H9 (cell line): ENCODE results near the gene LPAR2. TPM values are rescaled to one million over a fixed set of nuclear protein-coding genes. Genes with fewer than 3 reads are reported as not detected.

Experiments
- DNase-seq: peaks from one replicate; pipeline ENCODE4 v3.0.0-alpha.2; 2017
- H2AFZ ChIP-seq: one replicate; pipeline ENCODE4 v1.6.1; 2013; ENCODE audit warnings: mild to moderate bottlenecking, low read length, control low read depth, moderate library complexity
- H2AK5ac ChIP-seq: 2 replicates; pipeline ENCODE4 v1.6.1; 2013; ENCODE audit warnings: low read length, control low read depth, mixed read lengths; ENCODE audit not compliant: insufficient read length
- H2BK120ac ChIP-seq: one replicate; pipeline ENCODE4 v1.6.1; 2013; ENCODE audit warnings: low read depth, mild to moderate bottlenecking, low read length, control low read depth, inconsistent platforms; ENCODE audit not compliant: poor library complexity, severe bottlenecking
- H2BK12ac ChIP-seq: 2 replicates; pipeline ENCODE4 v1.6.1; 2013; ENCODE audit warnings: low read length, control low read depth, mixed read lengths, low read depth; ENCODE audit not compliant: insufficient read length
- H2BK15ac ChIP-seq: 2 replicates; pipeline ENCODE4 v1.6.1; 2013; ENCODE audit warnings: low read depth, low read length, control low read depth
- H2BK20ac ChIP-seq: one replicate; pipeline ENCODE4 v1.6.1; 2013; ENCODE audit warnings: low read depth, mild to moderate bottlenecking, low read length, control low read depth, inconsistent platforms; ENCODE audit not compliant: poor library complexity, severe bottlenecking
- H2BK5ac ChIP-seq: 2 replicates; pipeline ENCODE4 v1.6.1; 2013; ENCODE audit warnings: low read length, control low read depth, mixed read lengths; ENCODE audit not compliant: insufficient read length
- H3K14ac ChIP-seq: 2 replicates; pipeline ENCODE4 v1.6.1; 2013; ENCODE audit warnings: low read length, control low read depth; ENCODE audit not compliant: insufficient read depth
- H3K18ac ChIP-seq: 2 replicates; pipeline ENCODE4 v1.6.1; 2013; ENCODE audit warnings: low read depth, mild to moderate bottlenecking, mixed read lengths, low read length, control low read depth; ENCODE audit not compliant: insufficient read length
- H3K23ac ChIP-seq: 2 replicates; pipeline ENCODE4 v1.6.1; 2013; ENCODE audit warnings: low read length, control low read depth, mixed read lengths, low read depth; ENCODE audit not compliant: insufficient read length
- H3K23me2 ChIP-seq: 2 replicates; pipeline ENCODE4 v1.6.1; 2013; ENCODE audit warnings: low read depth, mild to moderate bottlenecking, mixed read lengths, low read length, control low read depth; ENCODE audit not compliant: insufficient read length, poor library complexity, severe bottlenecking
- H3K27ac ChIP-seq: 2 replicates; pipeline ENCODE4 v1.5.1; 2013; ENCODE audit warnings: low read length, control low read depth, mixed read lengths, low read depth; ENCODE audit not compliant: insufficient read length
- H3K27me3 ChIP-seq: 2 replicates; pipeline ENCODE4 v1.6.1; 2013; ENCODE audit warnings: low read length, control low read depth, inconsistent platforms; ENCODE audit not compliant: insufficient read depth
- H3K4ac ChIP-seq: 2 replicates; pipeline ENCODE4 v1.6.1; 2013; ENCODE audit warnings: low read depth, mild to moderate bottlenecking, control low read depth, inconsistent platforms, low read length, moderate library complexity
- H3K4me1 ChIP-seq: 2 replicates; pipeline ENCODE4 v1.6.1; 2013; ENCODE audit warnings: low read length, control low read depth, inconsistent platforms; ENCODE audit not compliant: insufficient read depth
- H3K4me2 ChIP-seq: 2 replicates; pipeline ENCODE4 v1.6.1; 2013; ENCODE audit warnings: low read length, control low read depth, mixed read lengths; ENCODE audit not compliant: insufficient read length, insufficient read depth
- H3K56ac ChIP-seq: 2 replicates; pipeline ENCODE4 v1.6.1; 2013; ENCODE audit warnings: low read depth, mild to moderate bottlenecking, mixed read lengths, low read length, control low read depth; ENCODE audit not compliant: insufficient read length
- H3K79me1 ChIP-seq: 2 replicates; pipeline ENCODE4 v1.6.1; 2013; ENCODE audit warnings: low read depth, mild to moderate bottlenecking, moderate library complexity, low read length, control low read depth, inconsistent platforms; ENCODE audit not compliant: insufficient read depth, poor library complexity, severe bottlenecking
- H3K79me2 ChIP-seq: 2 replicates; pipeline ENCODE4 v1.6.1; 2013; ENCODE audit warnings: low read length, control low read depth, inconsistent platforms; ENCODE audit not compliant: insufficient read depth
- H3K9ac ChIP-seq: 2 replicates; pipeline ENCODE4 v1.6.1; 2013; ENCODE audit warnings: low read length, control low read depth, mixed read lengths; ENCODE audit not compliant: insufficient read length; ENCODE audit errors: extremely low read depth
- H3K9me3 ChIP-seq: one replicate; pipeline ENCODE4 v1.6.1; 2013; ENCODE audit warnings: low read depth, low read length, inconsistent platforms; ENCODE audit not compliant: control insufficient read depth
- H3T11ph ChIP-seq: one replicate; pipeline ENCODE4 v1.6.1; 2013; ENCODE audit warnings: mild to moderate bottlenecking, low read length, control low read depth, inconsistent platforms
- H4K20me1 ChIP-seq: one replicate; pipeline ENCODE4 v1.6.1; 2013; ENCODE audit not compliant: control insufficient read depth, insufficient read length, insufficient read depth
- H4K5ac ChIP-seq: 2 replicates; pipeline ENCODE4 v1.6.1; 2013; ENCODE audit warnings: low read depth, mild to moderate bottlenecking, mixed read lengths, low read length, control low read depth; ENCODE audit not compliant: insufficient read length
- H4K8ac ChIP-seq: replicated peaks from 2 replicates; pipeline ENCODE4 v1.6.1; 2013; ENCODE audit warnings: low read length, control low read depth, mixed read lengths, low read depth; ENCODE audit not compliant: insufficient read length
- H4K91ac ChIP-seq: 2 replicates; pipeline ENCODE4 v1.6.1; 2013; ENCODE audit warnings: low read depth, mild to moderate bottlenecking, moderate library complexity, mixed read lengths, low read length, control low read depth; ENCODE audit not compliant: insufficient read length
- H3K27ac Mint-ChIP-seq, 3 experiments: 2 replicates in 2 of 3; 3 replicates in 1 of 3; pipeline ENCODE4 v1.8.0; 2020 to 2021; ENCODE audit warnings: mixed read lengths in 3 of 3, mild to moderate bottlenecking in 1 of 3, moderate library complexity in 1 of 3
- H3K27me3 Mint-ChIP-seq: 2 replicates; pipeline ENCODE4 v1.8.0; 2021; ENCODE audit warnings: low read depth, mild to moderate bottlenecking, moderate library complexity, mixed read lengths
- H3K36me3 Mint-ChIP-seq, 3 experiments: 2 replicates in 2 of 3; 3 replicates in 1 of 3; pipeline ENCODE4 v1.8.0; 2020 to 2021; ENCODE audit warnings: low read depth in 3 of 3, mixed read lengths in 3 of 3; ENCODE audit not compliant: insufficient read depth in 1 of 3
- H3K4me1 Mint-ChIP-seq, 2 experiments: 2 replicates each; pipeline ENCODE4 v1.8.0; 2020; ENCODE audit warnings: mixed read lengths in 2 of 2
- H3K4me3 Mint-ChIP-seq, 2 experiments: 2 replicates in 1 of 2; 3 replicates in 1 of 2; pipeline ENCODE4 v1.8.0; 2020 to 2021; ENCODE audit warnings: mild to moderate bottlenecking in 2 of 2, mixed read lengths in 2 of 2, moderate library complexity in 1 of 2
- H3K9me3 Mint-ChIP-seq, 2 experiments: 2 replicates in 1 of 2; 3 replicates in 1 of 2; pipeline ENCODE4 v1.8.0; 2020; ENCODE audit warnings: mild to moderate bottlenecking in 2 of 2, mixed read lengths in 2 of 2, moderate library complexity in 1 of 2
- CTCF ChIP-seq: fragments of 200-600 bp; sonication (generic); conservative IDR thresholded peaks from 3 replicates; pipeline ENCODE4 v1.8.0; 2021; ENCODE audit warnings: antibody characterized with exemption, mild to moderate bottlenecking
- WGBS: extraction: QIAGEN DNeasy Blood & Tissue Kit; methylation state at CpG from one replicate; pipeline ENCODE4 v1.1.7; 2013; ENCODE audit warnings: missing lambda C conversion rate, low lambda C conversion rate, mixed read lengths; ENCODE audit not compliant: insufficient read length; ENCODE audit errors: extremely low coverage; 5-methylcytosine and 5-hydroxymethylcytosine counted together
- total RNA-seq: library from RNA; stranded (reverse); gene quantifications from 2 replicates; pipeline ENCODE4 v1.2.1, GENCODE V29; 2021

Gene LPAR2
- total RNA-seq, 1 experiment from 2014 or later: 51.8 TPM

GRCh38 chr19:19637186-19637522 lies 9.1 kb upstream of the LPAR2 start:
- Histone ChIP-seq H4K8ac (no peak overlapping the region), H3K79me2 (no peaks in the 10 kb centered on the region), H3K4me2 (no peak overlapping the region), H2BK20ac (no peak overlapping the region), H4K5ac (no peak overlapping the region), H2BK12ac (no peak overlapping the region), H2BK5ac (no peak overlapping the region), H2BK120ac (no peak overlapping the region), H2AK5ac (no peak overlapping the region), H3K9me3 (no peaks in the 10 kb centered on the region), H3K14ac (no peak overlapping the region), H4K91ac (no peak overlapping the region), H3K4me1 (no peaks in the 10 kb centered on the region), H3K23me2 (no peaks in the 10 kb centered on the region), H3K18ac (no peak overlapping the region), H3K56ac (no peak overlapping the region), H3K4ac (no peak overlapping the region), H3K9ac (no peak overlapping the region), H2BK15ac (no peak overlapping the region), H4K20me1 (no peaks in the 10 kb centered on the region), H3T11ph (no peak overlapping the region), H3K79me1 (no peaks in the 10 kb centered on the region), H3K23ac (no peak overlapping the region), H3K27me3 (no peaks in the 10 kb centered on the region), H2AFZ (no peak overlapping the region), H3K27ac (no peak overlapping the region)
- Mint-ChIP-seq H3K9me3 (no peaks in the 10 kb centered on the region; a peak in 1 of 5 replicates), H3K27me3 (no peaks in the 10 kb centered on the region), H3K4me1 (peaks cover 0 to 4% of the 10 kb centered on the region in 2 experiments; a peak in 2 of 4 replicates), H3K36me3 (peaks cover 9 to 36% (median 32%) of the 10 kb centered on the region in 3 experiments; a peak in 6 of 7 replicates), H3K4me3 (no peak overlapping the region), H3K27ac (no peak overlapping the region)
- WGBS: no CpG with 5 or more reads among the region's 27 CpGs
- no peak for TF ChIP-seq CTCF
- no peak for DNase-seq
